HCT116 (cell line): Measurements from ENCODE around the gene TNIP1. TPM values are rescaled to one million over a fixed set of nuclear protein-coding genes. Genes with fewer than 3 reads are reported as not detected.

ENCODE experiments used
- ATAC-seq: fragments of 200-7000 bp; cut with Tn5 transposase; 2 replicates; pipeline ENCODE4 v1.9.1; 2020; ENCODE audit warnings: mild to moderate bottlenecking, moderate library complexity
- BruUV-seq: library from RNA; stranded (reverse); fragments of 400-500 nt; replicated peaks from 2 replicates; lab custom pipeline; 2021; lab: Mats Ljungman, UMichigan
- CTCF ChIA-PET: fragments of 300-600 bp; sonication (Branson Sonifier 250); formaldehyde crosslinking; loops from one replicate; lab custom pipeline; 2021; ENCODE audit warnings: antibody characterized with exemption; lab: Charles Lee
- POLR2A ChIA-PET: fragments of 300-600, 350-600 bp; sonication (Branson Sonifier 250); formaldehyde crosslinking; loops from one replicate; lab custom pipeline; 2021; ENCODE audit warnings: antibody characterized with exemption; lab: Charles Lee
- RAD21 ChIA-PET, 2 experiments: fragments of 300-600 bp; sonication (Branson Sonifier 250); formaldehyde crosslinking; loops; one replicate each; lab custom pipeline; 2023; ENCODE audit warnings: low total read pairs in 2 of 2; ENCODE audit not compliant: uncharacterized antibody in 2 of 2, unreplicated experiment in 2 of 2, low non-redundant PET in 1 of 2; lab: Charles Lee
- DNase-seq: peaks from one replicate; pipeline ENCODE4 v3.0.0-alpha.2; 2010; ENCODE audit warnings: low read depth, low spot score
- H2AFZ ChIP-seq: fragments of 200-600 bp; shearing (Covaris generic), sonication (generic); 2 replicates; pipeline ENCODE4 v1.6.1; 2017; ENCODE audit warnings: low read depth, mixed run types, mixed read lengths, antibody characterized with exemption, low read length; ENCODE audit not compliant: poor library complexity, severe bottlenecking
- H3K27ac ChIP-seq: 2 replicates; pipeline ENCODE4 v1.5.1; 2012; ENCODE audit warnings: low read depth, low read length
- H3K27me3 ChIP-seq: fragments of 200-600 bp; sonication (generic); 2 replicates; pipeline ENCODE4 v1.6.1; 2016; ENCODE audit warnings: mixed run types, low read length, mixed read lengths; ENCODE audit not compliant: insufficient read depth
- H3K36me3 ChIP-seq, 2 experiments: fragments of 200-500 bp in 1 of 2; fragments of 200-600 bp in 1 of 2; sonication (Bioruptor generic) in 1 of 2; sonication (generic) in 1 of 2; 2 replicates each; pipeline versions ENCODE4 v1.5.1 to v1.6.1; 2014 to 2016; ENCODE audit warnings: low read length in 2 of 2, inconsistent platforms in 1 of 2, mixed read lengths in 1 of 2, mixed run types in 1 of 2; ENCODE audit not compliant: insufficient read depth in 2 of 2, control insufficient read depth in 1 of 2
- H3K4me1 ChIP-seq, 2 experiments: fragments of 200-600 bp in 1 of 2; sonication (generic) in 1 of 2; 2 replicates each; pipeline versions ENCODE4 v1.5.1 to v1.6.1; 2012 to 2017; ENCODE audit warnings: low read length in 2 of 2, inconsistent platforms in 1 of 2, mild to moderate bottlenecking in 1 of 2, mixed read lengths in 1 of 2, mixed run types in 1 of 2, moderate library complexity in 1 of 2; ENCODE audit not compliant: insufficient read depth in 2 of 2, control insufficient read depth in 1 of 2
- H3K4me2 ChIP-seq: fragments of 200-600 bp; sonication (generic); 2 replicates; pipeline ENCODE4 v1.6.1; 2017; ENCODE audit warnings: mixed run types, low read length, mixed read lengths
- H3K4me3 ChIP-seq, 2 experiments: fragments of 200-600 bp in 1 of 2; sonication (generic) in 1 of 2; replicated peaks in 1 of 2; 2 replicates each; pipeline ENCODE4 v1.5.1; 2011 to 2016; ENCODE audit warnings: low read length in 2 of 2, control low read depth in 1 of 2, low read depth in 1 of 2, mild to moderate bottlenecking in 1 of 2, mixed read lengths in 1 of 2, mixed run types in 1 of 2
- H3K79me2 ChIP-seq: fragments of 200-600 bp; sonication (generic); 2 replicates; pipeline ENCODE4 v1.6.1; 2017; ENCODE audit warnings: mild to moderate bottlenecking, mixed run types, low read length, moderate library complexity, mixed read lengths; ENCODE audit not compliant: insufficient read depth
- H3K9ac ChIP-seq: fragments of 200-600 bp; sonication (generic); 2 replicates; pipeline ENCODE4 v1.6.1; 2016; ENCODE audit warnings: low read length, mixed read lengths
- H3K9me2 ChIP-seq: fragments of 200-600 bp; sonication (generic), shearing (Covaris generic); 2 replicates; pipeline ENCODE4 v1.6.1; 2017; ENCODE audit warnings: mixed run types, mild to moderate bottlenecking, moderate library complexity; ENCODE audit not compliant: insufficient read depth
- H3K9me3 ChIP-seq, 2 experiments: fragments of 200-500 bp in 1 of 2; fragments of 200-600 bp in 1 of 2; sonication (Bioruptor generic) in 1 of 2; sonication (generic) in 1 of 2; 2 replicates each; pipeline ENCODE4 v1.6.1; 2014 to 2017; ENCODE audit warnings: low read length in 2 of 2, mixed read lengths in 2 of 2, inconsistent platforms in 1 of 2, low read depth in 1 of 2, mild to moderate bottlenecking in 1 of 2, mixed run types in 1 of 2, moderate library complexity in 1 of 2; ENCODE audit not compliant: control insufficient read depth in 1 of 2, insufficient read depth in 1 of 2
- H4K20me1 ChIP-seq: fragments of 200-600 bp; sonication (generic), shearing (Covaris generic); 2 replicates; pipeline ENCODE4 v1.6.1; 2017; ENCODE audit warnings: mixed run types, mild to moderate bottlenecking, moderate library complexity; ENCODE audit not compliant: insufficient read depth
- CBX3 ChIP-seq: IDR thresholded peaks from 2 replicates; pipeline ENCODE4 v1.6.1; 2012; ENCODE audit warnings: low read depth
- CEBPB ChIP-seq: IDR thresholded peaks from 2 replicates; pipeline ENCODE4 v1.6.1; 2012; ENCODE audit warnings: low read depth
- EGR1 ChIP-seq: IDR thresholded peaks from 2 replicates; pipeline ENCODE4 v1.6.1; 2012; ENCODE audit warnings: low read depth
- ELF1 ChIP-seq: IDR thresholded peaks from 2 replicates; pipeline ENCODE4 v1.6.1; 2012; ENCODE audit warnings: low read depth, borderline replicate concordance
- FOSL1 ChIP-seq: IDR thresholded peaks from 2 replicates; pipeline ENCODE4 v1.6.1; 2012; ENCODE audit warnings: low read depth
- JUND ChIP-seq: IDR thresholded peaks from 2 replicates; pipeline ENCODE4 v1.6.1; 2012
- MAX ChIP-seq: IDR thresholded peaks from 2 replicates; pipeline ENCODE4 v1.6.1; 2012
- POLR2AphosphoS5 ChIP-seq: IDR thresholded peaks from 2 replicates; pipeline ENCODE4 v1.6.1; 2011; ENCODE audit warnings: mild to moderate bottlenecking, low read depth, low read length, moderate library complexity
- REST ChIP-seq: IDR thresholded peaks from 2 replicates; pipeline ENCODE4 v1.6.1; 2012; ENCODE audit warnings: low read depth
- SP1 ChIP-seq: IDR thresholded peaks from 2 replicates; pipeline ENCODE4 v1.6.1; 2012; ENCODE audit warnings: low read depth
- TCF7L2 ChIP-seq: IDR thresholded peaks from 2 replicates; pipeline ENCODE4 v1.7.0; 2011; ENCODE audit warnings: borderline replicate concordance, inconsistent platforms; ENCODE audit not compliant: insufficient read depth, insufficient read length; ENCODE audit errors: extremely low read depth
- YY1 ChIP-seq: IDR thresholded peaks from 2 replicates; pipeline ENCODE4 v1.6.1; 2011; ENCODE audit warnings: low read length, low read depth, moderate library complexity, mild to moderate bottlenecking; ENCODE audit not compliant: insufficient replicate concordance; ENCODE audit errors: extremely low read depth
- ZBTB33 ChIP-seq: IDR thresholded peaks from 2 replicates; pipeline ENCODE4 v1.6.1; 2011; ENCODE audit warnings: mild to moderate bottlenecking, low read length, moderate library complexity; ENCODE audit not compliant: insufficient replicate concordance; ENCODE audit errors: extremely low read depth
- ZNF274 ChIP-seq: fragments of 200-500 bp; sonication (Bioruptor generic); IDR thresholded peaks from 2 replicates; pipeline ENCODE4 v1.6.1; 2014; ENCODE audit warnings: mild to moderate bottlenecking, low read depth, low read length, inconsistent platforms
- intact Hi-C: fragments of 100-400 bp; cut with micrococcal nuclease; formaldehyde crosslinking; loops from 2 replicates; pipeline ENCODE4 v1.10.0; 2022
- total RNA-seq: library from RNA; stranded (reverse); gene quantifications from one replicate; pipeline ENCODE4 v1.2.1, GENCODE V29; 2021; ENCODE audit not compliant: unreplicated experiment

TNIP1 gene
- total RNA-seq, 1 experiment from 2014 or later, result 46.0 TPM

GRCh38 chr5:151113651-151114050, 32.8 kb upstream of the TNIP1 start:
- intact Hi-C loops, result no loop called here
- ChIA-PET RAD21 (no interaction called here), POLR2A (no interaction called here), CTCF (interaction anchor here (1.6 to 7.7 kb wide), 4 partner anchors 12 to 111 kb away, joined by 4 to 171 read pairs (median 40); no protein-coding TSS in a partner anchor)
- DNase-seq, result no peak
- Histone ChIP-seq H3K9me2 (no peaks in the 10 kb centered on the region), H3K9me3 (no peaks in the 10 kb centered on the region), H3K79me2 (no peaks in the 10 kb centered on the region), H3K9ac (no peak overlapping the region), H3K27ac (no peak overlapping the region), H2AFZ (no peak overlapping the region), H3K36me3 (peaks cover 0 to 5% of the 10 kb centered on the region in 2 experiments; a peak in 1 of 4 replicates), H3K4me1 (no peaks in the 10 kb centered on the region), H4K20me1 (no peaks in the 10 kb centered on the region), H3K27me3 (no peaks in the 10 kb centered on the region), H3K4me3 (no peak overlapping the region), H3K4me2 (no peak overlapping the region)
- ATAC-seq, result no peak
- BruUV-seq, result no TSS peak
- no peak for TF ChIP-seq TCF7L2
- TF ChIP-seq REST, result no peak
- no peak for TF ChIP-seq ZBTB33
- TF ChIP-seq JUND, result no peak
- TF ChIP-seq CEBPB, result no peak
- TF ChIP-seq FOSL1, result no peak
- no peak for TF ChIP-seq SP1
- no peak for TF ChIP-seq YY1
- TF ChIP-seq CBX3, result no peak
- TF ChIP-seq POLR2AphosphoS5, result no peak
- TF ChIP-seq MAX, result no peak
- no peak for TF ChIP-seq ZNF274
- no peak for TF ChIP-seq ELF1
- TF ChIP-seq EGR1, result no peak
